Activated CD8-positive, alpha-beta memory T cell treated with anti-CD3 and anti-CD28 coated beads for 48 hours (primary cell): ENCODE results near the gene SLC39A13.

Experiments
- DNase-seq, 3 experiments: peaks; one replicate each; pipeline ENCODE4 v3.0.0-alpha.2; 2020; ENCODE audit warnings: low read depth in 2 of 3, low spot score in 2 of 3

SLC39A13 gene

GRCh38 chr11:47407746-47408590 lies at the start of gene SLC39A13:
Gene SLC39A13 (plus strand): TSS chr11:47408590. CDS start chr11:47410095, 1,505 bp downstream.
- DNase-seq, result peak; percentile 86 to 93 (median 90)

GRCh38 chr11:47358731-47359051 lies 49.7 kb upstream of the SLC39A13 start:
- DNase-seq, result no peak

- no peak for DNase-seq
These were observed 49.2 kb upstream of the SLC39A13 start for GRCh38 chr11:47359162-47359561.

- no peak for DNase-seq
These were observed 48.8 kb upstream of the SLC39A13 start for GRCh38 chr11:47359586-47359985.

GRCh38 chr11:47360341-47360740 lies 48.0 kb upstream of the SLC39A13 start:
- DNase-seq, result no peak

GRCh38 chr11:47361419-47361818 lies 47.0 kb upstream of the SLC39A13 start:
- no peak for DNase-seq

- DNase-seq, result no peak
These were observed 42.3 kb upstream of the SLC39A13 start for GRCh38 chr11:47366020-47366490.

GRCh38 chr11:47369676-47370075 lies 38.7 kb upstream of the SLC39A13 start:
- DNase-seq, result no peak

GRCh38 chr11:47372422-47372821 lies 36.0 kb upstream of the SLC39A13 start:
- DNase-seq, result no peak

GRCh38 chr11:47373876-47374719 lies 34.3 kb upstream of the SLC39A13 start:
- peak; percentile 57 to 83 (median 79) for DNase-seq

GRCh38 chr11:47374720-47375019 lies 33.7 kb upstream of the SLC39A13 start:
- no peak for DNase-seq

- DNase-seq, result no peak
These were observed 33.4 kb upstream of the SLC39A13 start for GRCh38 chr11:47375020-47375419.

- DNase-seq, result no peak
These were observed 32.8 kb upstream of the SLC39A13 start for GRCh38 chr11:47375546-47376085.

GRCh38 chr11:47376107-47376524 lies 32.3 kb upstream of the SLC39A13 start:
- DNase-seq, result no peak

GRCh38 chr11:47376525-47377371 lies 31.6 kb upstream of the SLC39A13 start:
- no peak for DNase-seq

GRCh38 chr11:47377571-47378009 lies 30.8 kb upstream of the SLC39A13 start:
- no peak for DNase-seq

GRCh38 chr11:47378010-47378835 lies 30.2 kb upstream of the SLC39A13 start, which contains the start of gene SPI1:
Gene SPI1 (minus strand): TSS chr11:47378547. CDS start chr11:47378353, 194 bp downstream.
- DNase-seq, result no peak

- DNase-seq, result no peak
These were observed 29.6 kb upstream of the SLC39A13 start for GRCh38 chr11:47378836-47379170.

- DNase-seq, result no peak
These were observed 29.1 kb upstream of the SLC39A13 start for GRCh38 chr11:47379317-47379716.

GRCh38 chr11:47380078-47380477 lies 28.3 kb upstream of the SLC39A13 start:
- no peak for DNase-seq
